Activated T-helper 1 cell treated with anti-CD3 and anti-CD28 coated beads, Interleukin-12 subunit alpha, Interleukin-12 subunit beta, Interleukin-2, Interleukin-4 antibody, amounts not matched to agents 30 ng/mL and 10 ng/mL and 1 ng/mL, durations not matched to agents 14 hours and 24 hours and 36 hours (primary cell): ENCODE results near the gene OR52A5. TPM values are rescaled to one million over a fixed set of nuclear protein-coding genes. Genes with fewer than 3 reads are reported as not detected.

Experiments
- DNase-seq: peaks from one replicate; pipeline ENCODE4 v3.0.0; 2021; ENCODE audit warnings: low spot score
- H3K27ac Mint-ChIP-seq: one replicate; pipeline ENCODE4 v1.8.0; 2021; ENCODE audit warnings: mild to moderate bottlenecking, mixed read lengths
- H3K27me3 Mint-ChIP-seq: one replicate; pipeline ENCODE4 v1.8.0; 2022; ENCODE audit warnings: mild to moderate bottlenecking, moderate library complexity, mixed read lengths; ENCODE audit not compliant: insufficient read depth
- H3K36me3 Mint-ChIP-seq: one replicate; pipeline ENCODE4 v1.8.0; 2021; ENCODE audit warnings: low read depth, mixed read lengths
- H3K4me1 Mint-ChIP-seq: one replicate; pipeline ENCODE4 v1.8.0; 2021; ENCODE audit warnings: low read depth, mixed read lengths
- H3K4me3 Mint-ChIP-seq: one replicate; pipeline ENCODE4 v1.8.0; 2021; ENCODE audit warnings: mild to moderate bottlenecking, moderate library complexity, mixed read lengths
- H3K9me3 Mint-ChIP-seq: one replicate; pipeline ENCODE4 v1.8.0; 2021; ENCODE audit warnings: mixed read lengths
- intact Hi-C: fragments of 100-400 bp; cut with micrococcal nuclease; formaldehyde crosslinking; loops from one replicate; pipeline ENCODE4 v1.15.1; 2024
- total RNA-seq: library from RNA; stranded (reverse); gene quantifications from 2 replicates; pipeline ENCODE4 v1.2.3, GENCODE V29; 2022

Gene OR52A5
- total RNA-seq, 1 donor from 2014 or later = not detected

DNA sequence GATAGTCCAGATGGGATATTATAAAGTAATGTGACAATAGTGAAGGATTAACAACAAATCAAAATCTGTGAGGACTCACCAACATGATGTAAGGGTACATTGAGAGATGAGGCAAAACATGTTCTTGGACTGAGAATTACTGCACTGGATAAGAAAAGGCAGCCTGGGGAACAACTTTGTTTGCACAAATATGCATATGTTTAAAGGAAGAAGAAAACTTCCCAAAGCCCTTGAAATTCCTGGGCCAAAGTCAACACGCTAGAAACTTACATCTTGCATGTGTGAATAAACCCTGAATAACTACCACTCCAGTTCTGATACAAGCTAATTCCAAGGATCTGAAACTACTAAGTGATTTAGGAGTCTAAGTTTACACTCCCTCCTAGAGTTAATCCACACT is 1.1 kb downstream of the OR52A5 start:
- Mint-ChIP-seq H3K9me3 (no peaks in the 10 kb centered on the region), H3K36me3 (no peaks in the 10 kb centered on the region), H3K27ac (no peak overlapping the region), H3K27me3 (no peaks in the 10 kb centered on the region), H3K4me3 (no peak overlapping the region), H3K4me1 (no peaks in the 10 kb centered on the region)
- DNase-seq = no peak
- intact Hi-C loops = no loop called here

DNA sequence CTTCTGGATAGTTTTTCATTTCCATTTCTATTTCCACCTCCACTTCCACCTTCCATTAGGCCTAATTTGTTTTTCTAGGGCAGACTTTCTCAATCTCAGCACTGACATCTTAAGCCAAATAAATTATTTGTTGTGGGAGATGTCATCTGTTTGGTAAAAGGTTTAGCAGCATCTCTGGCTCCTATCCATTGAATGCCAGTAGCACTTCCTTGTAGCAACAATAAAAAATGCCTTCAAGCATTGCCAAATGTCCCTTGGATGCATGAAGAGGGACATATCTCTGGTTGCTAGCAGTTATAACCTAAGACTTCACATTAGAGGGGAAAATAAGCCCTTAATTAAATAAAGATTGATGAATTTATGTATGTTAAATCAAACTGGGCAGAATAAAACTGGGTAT is 1.9 kb downstream of the OR52A5 start:
- peaks cover 2% of the 10 kb centered on the region for H3K27me3 Mint-ChIP-seq
- H3K4me1 Mint-ChIP-seq = no peaks in the 10 kb centered on the region
- DNase-seq = no peak
- H3K9me3 Mint-ChIP-seq = no peaks in the 10 kb centered on the region
- H3K36me3 Mint-ChIP-seq = no peaks in the 10 kb centered on the region
- intact Hi-C loops = no loop called here
- H3K27ac Mint-ChIP-seq = no peak overlapping the region
- H3K4me3 Mint-ChIP-seq = no peak overlapping the region

DNA sequence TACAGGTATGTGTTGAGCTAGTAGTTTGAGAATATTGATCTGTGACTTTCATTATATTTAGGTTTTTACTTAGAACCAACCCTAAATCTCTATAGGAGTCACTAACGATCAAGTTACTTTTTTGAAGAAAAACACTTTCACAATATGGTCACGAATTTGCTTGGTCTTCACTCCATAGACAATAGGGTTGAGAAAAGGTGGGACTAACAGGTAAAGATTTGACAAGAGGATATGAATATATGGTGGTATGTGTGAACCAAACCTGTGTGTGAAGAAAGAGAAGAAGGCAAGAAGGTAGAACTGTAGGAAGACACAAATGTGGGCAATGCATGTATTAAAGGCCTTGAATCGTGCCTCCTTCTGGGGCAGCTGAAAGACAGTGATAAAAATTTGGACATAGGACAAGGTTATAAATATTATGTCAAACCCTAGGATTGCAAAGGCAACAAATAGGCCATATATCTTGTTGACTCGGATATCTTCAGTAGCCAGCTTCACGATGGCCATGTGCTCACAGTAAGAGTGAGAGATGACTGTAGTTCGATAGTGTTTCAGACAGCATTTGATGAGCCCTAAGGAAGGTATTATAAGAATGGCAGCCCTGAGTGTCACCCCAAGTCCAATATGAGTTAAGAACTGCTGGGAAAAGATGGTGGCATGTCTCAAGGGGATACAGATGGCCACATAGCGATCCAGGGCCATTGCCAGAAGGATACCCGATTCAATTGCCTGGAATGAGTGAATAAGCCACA is 6.4 kb downstream of the OR52A5 start:
- intact Hi-C loops = no loop called here
- no peaks in the 10 kb centered on the region for H3K36me3 Mint-ChIP-seq
- H3K27ac Mint-ChIP-seq = no peak overlapping the region
- no peaks in the 10 kb centered on the region for H3K9me3 Mint-ChIP-seq
- DNase-seq = no peak
- H3K27me3 Mint-ChIP-seq = peaks cover 2% of the 10 kb centered on the region
- no peaks in the 10 kb centered on the region for H3K4me1 Mint-ChIP-seq
- H3K4me3 Mint-ChIP-seq = no peak overlapping the region

DNA sequence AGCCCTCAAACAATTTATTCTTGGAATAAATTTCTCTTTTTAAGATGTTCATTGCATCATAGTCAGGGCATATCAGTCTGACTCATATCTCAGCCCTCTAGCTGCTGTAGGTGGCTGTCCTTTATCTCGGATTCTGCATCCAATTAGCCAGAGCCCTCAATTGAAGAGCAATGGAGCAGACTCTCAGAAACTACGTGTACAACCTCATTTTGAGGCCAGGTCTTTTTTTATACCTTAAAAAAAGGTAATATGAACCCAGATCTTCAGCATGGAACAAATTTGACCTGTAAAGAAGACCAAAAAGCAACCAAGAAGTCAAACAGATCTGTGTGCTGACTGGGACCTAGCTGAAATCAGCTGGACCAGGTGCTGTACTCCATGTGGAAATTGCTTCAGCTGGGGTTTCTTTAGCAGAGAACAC is 8.7 kb downstream of the OR52A5 start:
- no peak overlapping the region for H3K4me3 Mint-ChIP-seq
- no peak for DNase-seq
- intact Hi-C loops = no loop called here
- no peaks in the 10 kb centered on the region for H3K9me3 Mint-ChIP-seq
- peaks cover 2% of the 10 kb centered on the region for H3K27me3 Mint-ChIP-seq
- H3K4me1 Mint-ChIP-seq = no peaks in the 10 kb centered on the region
- no peak overlapping the region for H3K27ac Mint-ChIP-seq
- no peaks in the 10 kb centered on the region for H3K36me3 Mint-ChIP-seq

DNA sequence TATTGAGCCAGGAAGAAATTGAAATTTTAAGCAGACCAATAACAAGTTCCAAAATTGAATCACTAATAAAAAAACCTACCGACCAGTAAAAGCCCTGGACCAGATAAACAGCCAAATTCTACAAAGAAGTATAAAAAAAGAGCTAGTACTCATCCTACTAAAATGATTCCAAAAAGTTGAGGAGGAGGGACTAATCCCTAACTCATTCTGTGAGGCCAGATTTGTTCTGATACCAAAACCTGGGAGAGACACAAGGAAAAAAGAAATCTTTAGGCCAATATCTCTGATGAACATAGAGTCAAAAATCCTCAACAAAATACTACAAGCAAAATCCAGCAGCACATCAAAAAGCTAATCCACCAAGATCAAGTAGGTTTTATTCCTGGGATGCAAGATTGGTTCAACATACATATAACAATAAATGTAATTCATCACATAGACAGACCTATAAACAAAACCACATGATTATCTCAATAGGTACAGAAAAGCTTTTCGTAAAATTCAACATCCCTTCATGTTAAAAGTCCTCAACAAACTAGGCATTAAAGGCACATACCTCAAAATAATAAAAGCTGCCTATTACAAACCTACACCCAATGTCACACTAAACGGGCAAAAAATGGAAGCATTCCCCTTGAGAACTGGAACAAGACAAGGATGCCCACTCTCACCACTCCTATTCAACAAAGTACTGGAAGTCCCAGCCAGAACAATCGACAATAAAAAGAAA is 13.1 kb downstream of the OR52A5 start:
- Mint-ChIP-seq H3K27me3 (peaks cover 2% of the 10 kb centered on the region), H3K4me1 (no peaks in the 10 kb centered on the region), H3K36me3 (no peaks in the 10 kb centered on the region), H3K9me3 (no peaks in the 10 kb centered on the region), H3K4me3 (no peak overlapping the region), H3K27ac (no peak overlapping the region)
- DNase-seq = no peak
- intact Hi-C loops = loop anchor here (1.0 to 2.0 kb wide), 4 partner anchors 166 to 766 kb away; partner anchors contain the start of gene OR52N2

DNA sequence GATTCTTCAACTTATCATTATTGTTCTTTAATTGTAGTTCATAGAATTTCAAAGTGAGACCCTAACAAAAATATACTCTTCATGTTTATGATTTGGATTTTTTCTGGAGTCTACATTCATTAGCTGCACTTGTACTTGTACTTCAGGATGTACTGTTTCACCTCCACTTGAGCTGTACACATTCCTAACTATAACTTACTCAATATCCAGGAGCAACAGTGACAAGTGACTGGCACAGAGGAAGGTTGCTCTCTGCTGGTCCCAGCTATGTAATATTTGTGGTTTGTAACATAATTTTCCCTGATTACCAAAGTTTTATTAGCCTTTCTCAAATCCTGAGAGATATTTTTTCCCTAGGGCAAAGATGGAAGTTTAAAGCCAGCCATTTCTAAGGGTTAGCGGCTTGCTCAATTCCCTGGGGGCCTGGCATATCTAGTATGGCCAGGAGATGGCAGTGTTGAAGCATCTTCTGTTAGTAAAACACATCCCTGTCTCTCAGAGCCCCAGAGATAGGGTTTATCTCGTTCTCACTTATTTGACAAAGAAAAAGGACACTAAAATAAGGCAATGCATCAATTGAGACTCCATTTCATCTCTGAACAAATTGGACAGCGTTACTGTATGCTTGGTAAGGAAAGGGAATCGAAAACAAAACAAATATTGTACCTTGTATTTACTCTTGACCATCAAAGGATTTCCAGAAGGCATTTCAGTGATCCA is 14.2 kb downstream of the OR52A5 start:
- Mint-ChIP-seq H3K27ac (no peak overlapping the region), H3K9me3 (no peaks in the 10 kb centered on the region), H3K4me1 (no peaks in the 10 kb centered on the region), H3K4me3 (no peak overlapping the region), H3K27me3 (peaks cover 2% of the 10 kb centered on the region), H3K36me3 (no peaks in the 10 kb centered on the region)
- intact Hi-C loops = loop anchor here (1.0 to 2.0 kb wide), 4 partner anchors 167 to 767 kb away; partner anchors contain the start of gene OR52N2
- peak; percentile 6 for DNase-seq

DNA sequence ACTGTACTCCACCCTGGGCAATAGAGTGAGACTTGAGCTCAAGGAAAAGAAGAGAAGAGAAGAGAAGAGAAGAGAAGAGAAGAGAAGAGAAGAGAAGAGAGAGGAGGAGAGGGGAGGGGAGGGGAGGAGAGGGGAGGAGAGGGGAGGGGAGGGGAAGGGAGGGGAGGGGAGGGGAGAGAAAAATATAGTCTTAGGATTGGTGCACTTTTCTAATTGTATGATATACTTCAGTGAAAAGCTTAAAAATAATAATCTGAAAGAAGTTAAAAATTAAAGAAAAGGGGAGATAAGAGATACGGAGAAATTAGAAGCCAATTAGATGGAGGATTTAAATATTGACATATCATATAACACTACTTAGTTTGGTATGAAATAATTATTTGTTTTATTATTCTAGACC is 19.3 kb downstream of the OR52A5 start:
- intact Hi-C loops = no loop called here
- DNase-seq = no peak
- Mint-ChIP-seq H3K4me3 (no peak overlapping the region), H3K27me3 (peaks cover 7% of the 10 kb centered on the region), H3K27ac (no peak overlapping the region), H3K9me3 (no peaks in the 10 kb centered on the region), H3K4me1 (no peaks in the 10 kb centered on the region), H3K36me3 (no peaks in the 10 kb centered on the region)

DNA sequence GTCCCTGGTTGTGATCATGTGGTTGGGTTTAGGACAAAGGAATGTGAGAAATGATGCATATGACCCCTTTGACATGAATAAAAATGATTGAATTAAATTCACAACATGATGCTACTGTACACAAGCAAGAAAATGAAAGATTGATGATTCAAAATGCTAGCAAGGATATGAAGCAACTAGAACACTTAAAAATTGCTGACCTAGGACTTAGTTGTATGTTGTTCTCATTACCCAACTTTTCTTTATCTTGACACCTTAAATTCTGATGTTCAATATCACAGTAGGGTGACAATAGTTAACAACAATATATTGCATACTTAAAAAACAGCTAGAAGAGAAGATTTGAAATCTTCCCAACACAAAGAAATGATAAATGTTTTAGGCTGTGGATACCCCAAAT is 20.6 kb downstream of the OR52A5 start:
- intact Hi-C loops = no loop called here
- Mint-ChIP-seq H3K27me3 (peaks cover 5% of the 10 kb centered on the region), H3K4me1 (no peaks in the 10 kb centered on the region), H3K9me3 (no peaks in the 10 kb centered on the region), H3K36me3 (no peaks in the 10 kb centered on the region), H3K4me3 (no peak overlapping the region), H3K27ac (no peak overlapping the region)
- no peak for DNase-seq

DNA sequence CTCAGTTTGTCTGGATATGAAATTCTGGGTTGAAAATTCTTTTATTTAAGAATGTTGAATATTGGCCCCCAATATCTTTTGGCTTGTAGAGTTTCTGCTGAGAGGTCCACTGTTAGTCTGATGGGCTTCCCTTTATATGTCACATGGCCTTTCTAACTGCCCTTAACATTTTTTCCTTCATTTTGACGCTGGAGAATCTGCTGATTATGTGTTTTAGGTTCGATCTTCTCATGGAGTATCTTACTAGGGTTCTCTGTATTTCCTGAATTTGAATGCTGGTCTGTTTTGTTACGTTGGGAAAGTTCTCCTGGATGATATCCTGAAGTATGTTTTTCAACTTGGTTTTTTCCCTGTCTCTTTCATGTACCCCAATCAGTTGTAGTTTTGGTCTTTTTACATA is 22.8 kb downstream of the OR52A5 start:
- no peaks in the 10 kb centered on the region for H3K9me3 Mint-ChIP-seq
- H3K27ac Mint-ChIP-seq = no peak overlapping the region
- intact Hi-C loops = no loop called here
- peaks cover 5% of the 10 kb centered on the region for H3K27me3 Mint-ChIP-seq
- no peak for DNase-seq
- H3K36me3 Mint-ChIP-seq = no peaks in the 10 kb centered on the region
- H3K4me1 Mint-ChIP-seq = no peaks in the 10 kb centered on the region
- no peak overlapping the region for H3K4me3 Mint-ChIP-seq

DNA sequence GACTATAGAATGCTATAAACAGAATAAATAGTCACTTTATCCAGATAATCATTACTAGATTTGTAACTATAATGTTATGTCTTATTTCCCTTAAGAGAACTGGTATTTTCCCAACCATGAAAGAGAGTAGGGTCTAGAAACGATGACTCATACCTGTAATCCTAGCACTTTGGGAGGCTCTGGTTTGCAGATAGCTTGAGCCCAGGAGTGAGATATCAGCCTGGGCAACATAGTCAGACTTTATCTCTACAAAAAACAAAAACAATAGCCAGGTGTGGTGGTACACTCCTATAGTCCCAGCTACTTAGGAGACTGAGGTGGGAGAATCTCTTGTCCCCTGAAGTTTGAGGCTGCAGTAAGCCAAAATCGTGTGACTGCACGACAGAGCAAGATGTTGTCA is 30.9 kb downstream of the OR52A5 start:
- H3K4me3 Mint-ChIP-seq = no peak overlapping the region
- H3K4me1 Mint-ChIP-seq = no peaks in the 10 kb centered on the region
- DNase-seq = no peak
- H3K9me3 Mint-ChIP-seq = no peaks in the 10 kb centered on the region
- no peak overlapping the region for H3K27ac Mint-ChIP-seq
- H3K36me3 Mint-ChIP-seq = no peaks in the 10 kb centered on the region
- intact Hi-C loops = no loop called here
- H3K27me3 Mint-ChIP-seq = no peaks in the 10 kb centered on the region

DNA sequence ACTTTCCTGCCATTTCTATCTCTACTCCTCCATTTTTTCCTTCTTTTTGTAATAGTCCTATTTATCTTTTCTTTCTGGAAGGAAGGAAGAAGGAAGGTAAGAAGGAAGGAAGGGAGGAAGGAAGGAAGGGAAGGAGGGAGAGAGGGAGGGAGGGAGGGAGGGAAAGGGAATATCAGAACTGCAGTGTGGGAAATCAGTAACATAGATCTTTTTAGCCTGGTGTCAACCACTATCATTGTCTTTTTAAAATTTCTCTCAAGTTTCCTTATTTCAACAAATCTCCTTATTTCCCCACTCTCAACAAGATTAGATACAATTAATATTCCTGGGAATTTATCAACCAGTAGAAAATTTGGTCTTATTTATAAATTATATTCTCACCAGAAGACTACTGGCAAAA is 35.1 kb downstream of the OR52A5 start:
- no peak for DNase-seq
- Mint-ChIP-seq H3K27ac (no peak overlapping the region), H3K4me3 (no peak overlapping the region), H3K27me3 (no peaks in the 10 kb centered on the region), H3K9me3 (no peaks in the 10 kb centered on the region), H3K36me3 (no peaks in the 10 kb centered on the region), H3K4me1 (no peaks in the 10 kb centered on the region)
- intact Hi-C loops = no loop called here

DNA sequence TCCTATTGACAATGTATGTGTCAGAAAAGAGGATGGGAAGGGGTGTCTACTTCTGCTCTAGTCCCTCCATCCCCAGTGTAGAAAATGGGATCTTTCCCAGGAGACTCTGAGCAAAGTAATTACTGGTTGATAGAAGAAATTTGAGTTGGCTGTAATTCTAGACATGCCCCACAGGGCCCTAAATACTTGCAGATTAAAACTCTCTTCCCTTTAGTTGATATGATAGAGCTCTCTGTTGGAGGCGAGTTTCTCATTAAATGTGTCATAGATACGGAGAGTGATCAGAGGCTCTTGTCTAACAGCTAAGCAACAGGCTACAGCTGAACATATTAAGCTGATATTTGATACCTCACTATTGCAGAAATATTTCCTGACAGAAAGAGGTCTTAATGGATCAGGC is 35.9 kb downstream of the OR52A5 start:
- no peaks in the 10 kb centered on the region for H3K9me3 Mint-ChIP-seq
- no peaks in the 10 kb centered on the region for H3K27me3 Mint-ChIP-seq
- H3K27ac Mint-ChIP-seq = no peak overlapping the region
- no peak overlapping the region for H3K4me3 Mint-ChIP-seq
- no peaks in the 10 kb centered on the region for H3K36me3 Mint-ChIP-seq
- intact Hi-C loops = no loop called here
- no peak for DNase-seq
- no peaks in the 10 kb centered on the region for H3K4me1 Mint-ChIP-seq

DNA sequence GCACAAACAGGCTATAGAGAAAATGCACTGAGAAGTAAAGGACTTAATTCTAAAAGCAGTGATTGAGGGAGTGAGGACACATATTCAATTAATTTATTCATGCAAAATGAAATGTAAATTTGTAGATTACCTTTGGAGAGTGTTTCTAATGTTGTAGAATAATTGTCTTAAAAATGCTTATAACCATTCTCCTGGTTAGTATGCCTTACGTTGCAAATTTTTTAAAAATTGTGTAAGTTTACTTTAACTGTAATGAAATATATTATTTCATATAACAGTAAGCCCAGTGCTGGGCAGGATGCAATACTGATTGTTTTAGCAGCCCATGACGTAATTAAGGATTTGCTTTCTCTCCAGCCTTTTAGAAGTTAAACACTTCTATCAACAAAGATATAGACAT is 42.1 kb downstream of the OR52A5 start:
- Mint-ChIP-seq H3K27ac (no peak overlapping the region), H3K27me3 (peaks cover 2% of the 10 kb centered on the region), H3K9me3 (no peaks in the 10 kb centered on the region), H3K4me3 (no peak overlapping the region), H3K36me3 (no peaks in the 10 kb centered on the region), H3K4me1 (no peaks in the 10 kb centered on the region)
- intact Hi-C loops = no loop called here
- DNase-seq = no peak
